IMR-90 (cell line): ENCODE data around the gene RIMS4. TPM values are rescaled to one million over a fixed set of nuclear protein-coding genes. Genes with fewer than 3 reads are reported as not detected.

Source experiments
- ATAC-seq: fragments of 200-7000 bp; cut with Tn5 transposase; 2 replicates; pipeline ENCODE4 v1.9.1; 2020; ENCODE audit warnings: low read depth, mild to moderate bottlenecking, moderate library complexity
- BruUV-seq: library from RNA; stranded (reverse); fragments of 400-500 nt; replicated peaks from 2 replicates; lab custom pipeline; 2021; lab: Mats Ljungman, UMichigan
- CTCF ChIA-PET: fragments of 300-600 bp; formaldehyde crosslinking; extraction: SDS; loops from one replicate; lab custom pipeline; 2021; ENCODE audit warnings: antibody characterized with exemption; lab: Yijun Ruan, JAX
- POLR2A ChIA-PET: fragments of 300-600 bp; sonication (Branson Sonifier 250); formaldehyde crosslinking; loops from one replicate; lab custom pipeline; 2022; ENCODE audit warnings: antibody characterized with exemption; ENCODE audit not compliant: unreplicated experiment; lab: Charles Lee
- DNase-seq: peaks from one replicate; pipeline ENCODE4 v3.0.0; 2013
- H2AFZ ChIP-seq: replicated peaks from 2 replicates; pipeline ENCODE3; 2013; ENCODE audit warnings: low read length, mild to moderate bottlenecking; ENCODE audit not compliant: poor library complexity
- H2AK5ac ChIP-seq: 2 replicates; pipeline ENCODE4 v1.6.1; 2013; ENCODE audit warnings: low read depth, low read length, inconsistent platforms
- H2AK9ac ChIP-seq: replicated peaks from 2 replicates; pipeline ENCODE3; 2013; ENCODE audit warnings: mild to moderate bottlenecking, low read depth, low read length, moderate library complexity; ENCODE audit not compliant: poor library complexity
- H2BK120ac ChIP-seq: 2 replicates; pipeline ENCODE4 v1.6.1; 2013; ENCODE audit warnings: low read depth, low read length, inconsistent platforms
- H2BK15ac ChIP-seq: 3 replicates; pipeline ENCODE4 v1.6.1; 2013; ENCODE audit warnings: low read depth, low read length, inconsistent platforms
- H2BK20ac ChIP-seq: 2 replicates; pipeline ENCODE4 v1.6.1; 2013; ENCODE audit warnings: low read depth, mild to moderate bottlenecking, inconsistent platforms, low read length, moderate library complexity
- H2BK5ac ChIP-seq: 2 replicates; pipeline ENCODE4 v1.6.1; 2013; ENCODE audit warnings: mild to moderate bottlenecking, low read depth, low read length, inconsistent platforms; ENCODE audit not compliant: poor library complexity, severe bottlenecking
- H3K14ac ChIP-seq: replicated peaks from 2 replicates; pipeline ENCODE4 v1.6.1; 2013; ENCODE audit warnings: low read depth, low read length, inconsistent platforms
- H3K18ac ChIP-seq: 2 replicates; pipeline ENCODE4 v1.6.1; 2013; ENCODE audit warnings: low read depth, low read length, control low read depth
- H3K23ac ChIP-seq: 2 replicates; pipeline ENCODE4 v1.6.1; 2013; ENCODE audit warnings: low read depth, low read length, inconsistent platforms
- H3K27ac ChIP-seq: 2 replicates; pipeline ENCODE4 v1.5.1; 2013; ENCODE audit warnings: mild to moderate bottlenecking, control low read depth, low read length; ENCODE audit not compliant: insufficient read depth
- H3K27me3 ChIP-seq: 2 replicates; pipeline ENCODE4 v1.6.1; 2013; ENCODE audit warnings: low read length; ENCODE audit not compliant: control insufficient read depth, insufficient read depth
- H3K36me3 ChIP-seq: 2 replicates; pipeline ENCODE4 v1.6.1; 2013; ENCODE audit warnings: low read length, mixed read lengths; ENCODE audit not compliant: control insufficient read depth, insufficient read depth
- H3K4ac ChIP-seq: 2 replicates; pipeline ENCODE4 v1.6.1; 2013; ENCODE audit warnings: low read depth, low read length, inconsistent platforms
- H3K4me1 ChIP-seq: 2 replicates; pipeline ENCODE4 v1.6.1; 2013; ENCODE audit warnings: low read length, mixed read lengths; ENCODE audit not compliant: control insufficient read depth, insufficient read depth
- H3K4me2 ChIP-seq: 2 replicates; pipeline ENCODE4 v1.6.1; 2013; ENCODE audit warnings: low read depth, mild to moderate bottlenecking, control low read depth, low read length, moderate library complexity
- H3K4me3 ChIP-seq: 2 replicates; pipeline ENCODE4 v1.5.1; 2013; ENCODE audit warnings: low read depth, mild to moderate bottlenecking, control low read depth, low read length, moderate library complexity; ENCODE audit not compliant: insufficient read depth
- H3K56ac ChIP-seq: 2 replicates; pipeline ENCODE4 v1.6.1; 2013; ENCODE audit warnings: low read length, inconsistent platforms; ENCODE audit not compliant: insufficient read depth; ENCODE audit errors: extremely low read depth
- H3K79me1 ChIP-seq, 2 experiments: 2 replicates each; pipeline ENCODE4 v1.6.1; 2013; ENCODE audit warnings: low read length in 2 of 2, inconsistent platforms in 1 of 2, low read depth in 1 of 2
- H3K9ac ChIP-seq: 2 replicates; pipeline ENCODE4 v1.6.1; 2013; ENCODE audit warnings: low read depth, low read length, control low read depth
- H3K9me1 ChIP-seq: 2 replicates; pipeline ENCODE4 v1.6.1; 2013; ENCODE audit warnings: low read length, inconsistent platforms; ENCODE audit not compliant: insufficient read depth
- H3K9me3 ChIP-seq: 2 replicates; pipeline ENCODE4 v1.6.1; 2013; ENCODE audit warnings: low read length; ENCODE audit not compliant: control insufficient read depth, insufficient read depth
- H4K20me1 ChIP-seq: 2 replicates; pipeline ENCODE4 v1.6.1; 2013; ENCODE audit warnings: low read length, inconsistent platforms; ENCODE audit not compliant: insufficient read depth
- H4K5ac ChIP-seq: 2 replicates; pipeline ENCODE4 v1.6.1; 2013; ENCODE audit warnings: mild to moderate bottlenecking, low read depth, low read length, control low read depth
- H4K8ac ChIP-seq, 2 experiments: 2 replicates each; pipeline ENCODE4 v1.6.1; 2013; ENCODE audit warnings: low read depth in 2 of 2, low read length in 2 of 2, control low read depth in 1 of 2, inconsistent platforms in 1 of 2
- H4K91ac ChIP-seq: 2 replicates; pipeline ENCODE4 v1.6.1; 2013; ENCODE audit warnings: low read depth, low read length, inconsistent platforms; ENCODE audit not compliant: insufficient read depth
- BHLHE40 ChIP-seq: fragments of 150-350 bp; IDR thresholded peaks from 2 replicates; pipeline ENCODE4 v1.6.1; 2016; ENCODE audit warnings: mild to moderate bottlenecking, low read depth, low read length
- CEBPB ChIP-seq: IDR thresholded peaks from 2 replicates; pipeline ENCODE4 v1.6.1; 2012; ENCODE audit warnings: low read depth, low read length, improper control_type of control experiment
- CHD1 ChIP-seq: IDR thresholded peaks from 2 replicates; pipeline ENCODE4 v1.6.1; 2012; ENCODE audit warnings: low read depth, low read length, improper control_type of control experiment
- CTCF ChIP-seq: conservative IDR thresholded peaks from 2 replicates; pipeline ENCODE4 v1.5.1; 2012; ENCODE audit warnings: mild to moderate bottlenecking, low read depth, low read length, improper control_type of control experiment
- FOS ChIP-seq: fragments of 150-350 bp; IDR thresholded peaks from 2 replicates; pipeline ENCODE4 v1.6.1; 2016; ENCODE audit warnings: low read depth, low read length
- MAFK ChIP-seq: IDR thresholded peaks from 2 replicates; pipeline ENCODE4 v1.6.1; 2012; ENCODE audit warnings: low read depth, low read length, improper control_type of control experiment
- MAZ ChIP-seq: IDR thresholded peaks from 2 replicates; pipeline ENCODE4 v1.6.1; 2012; ENCODE audit warnings: low read depth, mild to moderate bottlenecking, low read length, improper control_type of control experiment, moderate library complexity, borderline replicate concordance
- MXI1 ChIP-seq: IDR thresholded peaks from 2 replicates; pipeline ENCODE4 v1.6.1; 2012; ENCODE audit warnings: low read depth, mild to moderate bottlenecking, low read length, moderate library complexity, borderline replicate concordance
- NFE2L2 ChIP-seq: fragments of 150-350 bp; IDR thresholded peaks from 2 replicates; pipeline ENCODE4 v1.6.1; 2016; ENCODE audit warnings: low read depth, mild to moderate bottlenecking, low read length
- POLR2A ChIP-seq: IDR thresholded peaks from 2 replicates; pipeline ENCODE4 v1.6.1; 2012; ENCODE audit warnings: mild to moderate bottlenecking, low read depth, low read length
- RAD21 ChIP-seq: IDR thresholded peaks from 2 replicates; pipeline ENCODE4 v1.6.1; 2012; ENCODE audit warnings: low read length, improper control_type of control experiment
- RCOR1 ChIP-seq: IDR thresholded peaks from 2 replicates; pipeline ENCODE4 v1.6.1; 2012; ENCODE audit warnings: mild to moderate bottlenecking, low read length, improper control_type of control experiment; ENCODE audit not compliant: insufficient replicate concordance
- RFX5 ChIP-seq: IDR thresholded peaks from 2 replicates; pipeline ENCODE4 v1.8.0; 2012; ENCODE audit warnings: low read depth, mild to moderate bottlenecking, low read length, moderate library complexity
- SMC3 ChIP-seq: fragments of 150-350 bp; IDR thresholded peaks from 2 replicates; pipeline ENCODE4 v1.6.1; 2016; ENCODE audit warnings: low read depth, mild to moderate bottlenecking, antibody characterized with exemption, low read length, moderate library complexity
- WGBS, 2 experiments: methylation state at CpG; one replicate each; pipeline versions ENCODE4 v1.1.5 to v1.1.7; 2013; ENCODE audit warnings: missing lambda C conversion rate in 2 of 2; ENCODE audit not compliant: insufficient read length in 1 of 2; ENCODE audit errors: extremely low coverage in 2 of 2; 5-methylcytosine and 5-hydroxymethylcytosine counted together
- dilution Hi-C: fragments of 300-500 bp; cut with HindIII; formaldehyde crosslinking; loops from one replicate; pipeline ENCODE4 v1.14.3; 2018; ENCODE audit warnings: low sequenced_read_pairs; ENCODE audit not compliant: unreplicated experiment
- in situ Hi-C: fragments of 300-500 bp; cut with MboI; formaldehyde crosslinking; loops from 3 replicates; pipeline ENCODE4 v1.14.3; 2019; ENCODE audit warnings: low sequenced_read_pairs, inconsistent platforms, mixed read lengths
- intact Hi-C: fragments of 100-400 bp; cut with micrococcal nuclease; formaldehyde crosslinking; loops from 2 replicates; pipeline ENCODE4 v1.10.0; 2022
- polyA plus RNA-seq, 3 experiments: library from polyadenylated mRNA; depleted of rRNA; stranded (reverse); fragments of >200 nt; gene quantifications; 2 replicates each; pipeline ENCODE4 v1.2.3, GENCODE V29; 2012; ENCODE audit warnings: low replicate concordance in 1 of 3
- total RNA-seq: library from RNA; depleted of rRNA; stranded (reverse); fragments of >200 nt; gene quantifications from 2 replicates; pipeline ENCODE4 v1.2.3, GENCODE V29; 2012
- TF ChIP-seq, protein P1 (sequence below): fragments of 150-350 bp; IDR thresholded peaks from 2 replicates; pipeline ENCODE4 v1.6.1; 2017; ENCODE audit warnings: mild to moderate bottlenecking, antibody characterized with exemption, low read length, low read depth
- TF ChIP-seq, protein P2 (sequence below): fragments of 150-350 bp; IDR thresholded peaks from 2 replicates; pipeline ENCODE4 v1.6.1; 2016; ENCODE audit warnings: low read depth, mild to moderate bottlenecking, low read length, moderate library complexity, borderline replicate concordance

Gene RIMS4
- total and polyA plus RNA-seq, 2 of the 4 experiments (the other 2 are of a cell fraction), result not detected

DNA sequence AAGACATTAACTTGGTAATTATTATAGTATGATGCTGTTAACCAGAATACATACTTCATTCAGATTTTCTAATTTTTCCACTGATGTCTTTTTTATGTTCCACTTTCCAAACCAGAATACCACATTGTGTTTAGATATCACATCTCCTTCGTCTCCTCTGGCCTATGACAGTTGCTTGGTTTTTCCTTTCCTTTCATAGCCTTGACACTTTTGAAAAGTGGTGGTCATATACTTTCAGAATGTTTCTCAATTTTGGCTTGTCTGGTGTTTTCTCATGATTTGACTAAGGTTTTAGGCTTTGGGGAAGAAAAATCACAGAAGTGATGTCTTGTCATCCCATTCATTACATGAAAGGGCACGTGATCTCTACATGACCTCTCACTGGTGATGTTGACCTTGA is 24.3 kb upstream of the RIMS4 start:
- POLR2A ChIA-PET, result no interaction called here
- H4K8ac ChIP-seq, result no peak overlapping the region
- H3K27ac ChIP-seq, result no peak overlapping the region
- H3K4me2 ChIP-seq, result no peak overlapping the region
- DNase-seq (no peak), ATAC-seq (no peak)
- no peak overlapping the region for H2AK5ac ChIP-seq
- H2AK9ac ChIP-seq, result no peak overlapping the region
- H2BK5ac ChIP-seq, result no peak overlapping the region
- intact Hi-C loops (no loop called here), in situ Hi-C loops (no loop called here), dilution Hi-C loops (no loop called here)
- no peak overlapping the region for H2BK20ac ChIP-seq
- peaks cover 25% of the 10 kb centered on the region for H3K27me3 ChIP-seq
- TF ChIP-seq MAZ, result no peak
- no peak for TF ChIP-seq RAD21
- TF ChIP-seq FOS, result no peak
- no peak for TF ChIP-seq POLR2A
- no peak for TF ChIP-seq MXI1
- no peak for TF ChIP-seq CTCF
- TF ChIP-seq, protein P1, sequence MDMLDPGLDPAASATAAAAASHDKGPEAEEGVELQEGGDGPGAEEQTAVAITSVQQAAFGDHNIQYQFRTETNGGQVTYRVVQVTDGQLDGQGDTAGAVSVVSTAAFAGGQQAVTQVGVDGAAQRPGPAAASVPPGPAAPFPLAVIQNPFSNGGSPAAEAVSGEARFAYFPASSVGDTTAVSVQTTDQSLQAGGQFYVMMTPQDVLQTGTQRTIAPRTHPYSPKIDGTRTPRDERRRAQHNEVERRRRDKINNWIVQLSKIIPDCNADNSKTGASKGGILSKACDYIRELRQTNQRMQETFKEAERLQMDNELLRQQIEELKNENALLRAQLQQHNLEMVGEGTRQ, result no peak
- no peak for TF ChIP-seq NFE2L2
- no peak for TF ChIP-seq RCOR1
- TF ChIP-seq SMC3, result no peak
- TF ChIP-seq, protein P2, sequence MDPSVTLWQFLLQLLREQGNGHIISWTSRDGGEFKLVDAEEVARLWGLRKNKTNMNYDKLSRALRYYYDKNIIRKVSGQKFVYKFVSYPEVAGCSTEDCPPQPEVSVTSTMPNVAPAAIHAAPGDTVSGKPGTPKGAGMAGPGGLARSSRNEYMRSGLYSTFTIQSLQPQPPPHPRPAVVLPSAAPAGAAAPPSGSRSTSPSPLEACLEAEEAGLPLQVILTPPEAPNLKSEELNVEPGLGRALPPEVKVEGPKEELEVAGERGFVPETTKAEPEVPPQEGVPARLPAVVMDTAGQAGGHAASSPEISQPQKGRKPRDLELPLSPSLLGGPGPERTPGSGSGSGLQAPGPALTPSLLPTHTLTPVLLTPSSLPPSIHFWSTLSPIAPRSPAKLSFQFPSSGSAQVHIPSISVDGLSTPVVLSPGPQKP, result no peak
- no peak for TF ChIP-seq CEBPB
- TF ChIP-seq RFX5, result no peak
- TF ChIP-seq CHD1, result no peak
- TF ChIP-seq BHLHE40, result no peak
- no peak for TF ChIP-seq MAFK
- no peaks in the 10 kb centered on the region for H3K36me3 ChIP-seq
- no peaks in the 10 kb centered on the region for H3K9me1 ChIP-seq
- no peaks in the 10 kb centered on the region for H3K79me1 ChIP-seq
- 0 out of 2 replicates have a peak, but pooled peaks cover 2% of the 10 kb centered on the region for H3K9me3 ChIP-seq
- no peaks in the 10 kb centered on the region for H4K20me1 ChIP-seq
- no peak overlapping the region for H3K4me3 ChIP-seq
- H3K18ac ChIP-seq, result no peak overlapping the region
- CTCF ChIA-PET, result no interaction called here
- H4K5ac ChIP-seq, result no peak overlapping the region
- no peak overlapping the region for H3K9ac ChIP-seq
- no peak overlapping the region for H3K4ac ChIP-seq
- no peak overlapping the region for H3K56ac ChIP-seq
- no peak overlapping the region for H3K23ac ChIP-seq
- no peak overlapping the region for H2AFZ ChIP-seq
- no peak overlapping the region for H4K91ac ChIP-seq
- no peak overlapping the region for H3K14ac ChIP-seq
- no peak overlapping the region for H2BK15ac ChIP-seq
- no peak overlapping the region for H2BK120ac ChIP-seq
- WGBS, 2 experiments, result no CpG with 5 or more reads among the region's 2 CpGs
- no TSS peak for BruUV-seq
- no peaks in the 10 kb centered on the region for H3K4me1 ChIP-seq
